CD14-positive monocyte (primary cell): ENCODE data around the gene TTLL10. TPM values are rescaled to one million over a fixed set of nuclear protein-coding genes. Genes with fewer than 3 reads are reported as not detected.

Experiments
- DNase-seq, 3 donors: peaks; one replicate each; pipeline ENCODE4 v3.0.0-alpha.2; 2011 to 2022
- H2AFZ ChIP-seq: 2 replicates; pipeline ENCODE4 v1.6.0; 2012; ENCODE audit warnings: mild to moderate bottlenecking, low read depth, low read length, inconsistent platforms; ENCODE audit not compliant: insufficient read depth, poor library complexity, severe bottlenecking
- H3K27ac ChIP-seq, 2 donors: 1 replicate in 1 of 2; 2 replicates in 1 of 2; pipeline ENCODE4 v1.5.1; 2012 to 2013; ENCODE audit warnings: low read length in 2 of 2, control low read depth in 1 of 2, inconsistent platforms in 1 of 2, low read depth in 1 of 2, mild to moderate bottlenecking in 1 of 2
- H3K27me3 ChIP-seq, 2 donors: one replicate each; pipeline versions ENCODE4 v1.6.0 to v1.6.1; 2011 to 2013; ENCODE audit warnings: low read length in 2 of 2; ENCODE audit not compliant: control insufficient read depth in 2 of 2, insufficient read depth in 2 of 2
- H3K36me3 ChIP-seq, 2 donors: replicated peaks in 1 of 2; 1 replicate in 1 of 2; 2 replicates in 1 of 2; pipeline versions ENCODE4 v1.5.1 to v1.6.1; 2012 to 2013; ENCODE audit warnings: low read length in 2 of 2, control low read depth in 1 of 2, inconsistent platforms in 1 of 2, mild to moderate bottlenecking in 1 of 2; ENCODE audit not compliant: insufficient read depth in 2 of 2, control insufficient read depth in 1 of 2
- H3K4me1 ChIP-seq, 2 donors: 1 replicate in 1 of 2; 2 replicates in 1 of 2; pipeline versions ENCODE4 v1.5.1 to v1.6.1; 2012 to 2013; ENCODE audit warnings: low read length in 2 of 2, control low read depth in 1 of 2, inconsistent platforms in 1 of 2, mild to moderate bottlenecking in 1 of 2, moderate library complexity in 1 of 2; ENCODE audit not compliant: insufficient read depth in 2 of 2, control insufficient read depth in 1 of 2
- H3K4me2 ChIP-seq: replicated peaks from 2 replicates; pipeline ENCODE3; 2012; ENCODE audit warnings: low read length, moderate library complexity, mild to moderate bottlenecking; ENCODE audit not compliant: poor library complexity, severe bottlenecking; ENCODE audit errors: extremely low read depth
- H3K4me3 ChIP-seq, 3 experiments: fragments of 200-600 bp in 1 of 3; sonication (generic) in 1 of 3; replicated peaks in 1 of 3; 1 replicate in 2 of 3; 2 replicates in 1 of 3; pipeline ENCODE4 v1.5.1; 2011 to 2013; ENCODE audit warnings: low read length in 3 of 3, mild to moderate bottlenecking in 3 of 3, control low read depth in 2 of 3, low read depth in 2 of 3, inconsistent platforms in 1 of 3, moderate library complexity in 1 of 3
- H3K79me2 ChIP-seq: 2 replicates; pipeline ENCODE4 v1.6.0; 2012; ENCODE audit warnings: mild to moderate bottlenecking, control low read depth, inconsistent platforms, low read length, moderate library complexity; ENCODE audit not compliant: insufficient read depth
- H3K9ac ChIP-seq: 2 replicates; pipeline ENCODE4 v1.6.0; 2017; ENCODE audit warnings: low read length, mild to moderate bottlenecking; ENCODE audit not compliant: insufficient read depth, poor library complexity, severe bottlenecking
- H3K9me3 ChIP-seq, 2 donors: replicated peaks in 1 of 2; 1 replicate in 1 of 2; 2 replicates in 1 of 2; pipeline versions ENCODE4 v1.5.1 to v1.6.1; 2012 to 2013; ENCODE audit warnings: low read length in 2 of 2, control low read depth in 1 of 2; ENCODE audit not compliant: control insufficient read depth in 1 of 2, insufficient read depth in 1 of 2
- H4K20me1 ChIP-seq: 2 replicates; pipeline ENCODE4 v1.6.0; 2012; ENCODE audit warnings: mild to moderate bottlenecking, low read length, control low read depth, moderate library complexity; ENCODE audit not compliant: insufficient read depth
- H3K27ac Mint-ChIP-seq, 7 donors: one replicate each; pipeline ENCODE4 v1.8.0; 2020; ENCODE audit warnings: mild to moderate bottlenecking in 7 of 7, mixed read lengths in 7 of 7, moderate library complexity in 6 of 7, inconsistent platforms in 2 of 7
- H3K27me3 Mint-ChIP-seq, 3 donors: one replicate each; pipeline ENCODE4 v1.8.0; 2021 to 2022; ENCODE audit warnings: low read depth in 3 of 3, mild to moderate bottlenecking in 3 of 3, mixed read lengths in 3 of 3, moderate library complexity in 3 of 3, inconsistent platforms in 1 of 3
- H3K36me3 Mint-ChIP-seq, 2 donors: one replicate each; pipeline ENCODE4 v1.8.0; 2020; ENCODE audit warnings: mixed read lengths in 2 of 2, inconsistent platforms in 1 of 2, mild to moderate bottlenecking in 1 of 2
- H3K4me1 Mint-ChIP-seq: one replicate; pipeline ENCODE4 v1.8.0; 2020; ENCODE audit warnings: mild to moderate bottlenecking, mixed read lengths
- H3K4me3 Mint-ChIP-seq, 2 donors: one replicate each; pipeline ENCODE4 v1.8.0; 2020; ENCODE audit warnings: mild to moderate bottlenecking in 2 of 2, mixed read lengths in 2 of 2, moderate library complexity in 1 of 2
- H3K9me3 Mint-ChIP-seq, 7 donors: one replicate each; pipeline ENCODE4 v1.8.0; 2020 to 2022; ENCODE audit warnings: mixed read lengths in 7 of 7, mild to moderate bottlenecking in 6 of 7, moderate library complexity in 6 of 7, inconsistent platforms in 2 of 7
- WGBS: methylation state at CpG from one replicate; pipeline ENCODE4 v1.1.5; 2013; ENCODE audit warnings: missing lambda C conversion rate; ENCODE audit not compliant: insufficient coverage; 5-methylcytosine and 5-hydroxymethylcytosine counted together
- intact Hi-C, 2 donors: fragments of 100-400 bp; cut with micrococcal nuclease; formaldehyde crosslinking; loops; one replicate each; pipeline versions ENCODE4 v1.15.0 to v1.15.1; 2023
- polyA plus RNA-seq, 3 donors: library from polyadenylated mRNA; depleted of rRNA in 1 of 3; unstranded in 2 of 3; stranded (reverse) in 1 of 3; fragments of 300-500 nt in 2 of 3; fragments of >200 nt in 1 of 3; fragmentation: Illumina TruSeq in 2 of 3; gene quantifications; 1 replicate in 2 of 3; 2 replicates in 1 of 3; pipeline ENCODE4 v1.2.3, GENCODE V29; 2012 to 2021
- TF ChIP-seq, protein P1 (sequence below): fragments of 200-600 bp; IDR thresholded peaks from one replicate; pipeline ENCODE4 v1.8.0; 2022; ENCODE audit warnings: antibody characterized with exemption, mild to moderate bottlenecking

The TTLL10 gene
- polyA plus RNA-seq, 3 donors, result 0.06 TPM; not detected in 2

DNA sequence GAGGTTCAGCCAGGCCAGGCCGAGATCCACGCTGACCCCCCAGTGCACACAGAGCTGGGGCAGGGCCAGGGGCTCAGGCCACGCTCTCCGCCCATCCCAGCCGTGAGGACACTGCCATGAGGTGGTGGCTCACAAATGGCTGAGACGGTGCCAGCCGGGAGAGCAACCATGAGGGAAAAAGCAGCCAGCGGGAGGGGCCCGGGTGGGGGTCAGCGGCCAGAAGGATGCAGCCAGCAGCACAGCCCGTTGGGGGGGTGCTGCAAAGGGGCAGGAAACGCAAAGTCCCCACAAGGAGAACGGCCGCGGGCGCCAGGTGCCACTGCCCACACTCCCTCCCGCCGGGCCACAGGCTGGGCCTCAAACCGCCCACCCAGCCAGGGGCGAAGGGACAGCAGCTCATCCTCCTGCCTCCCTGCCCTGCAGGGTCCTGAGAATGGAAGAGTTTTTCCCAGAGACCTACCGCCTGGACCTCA, 8.3 kb downstream of the TTLL10 start:
- H3K9ac ChIP-seq, result no peak overlapping the region
- H3K27ac ChIP-seq, result no peak overlapping the region
- H2AFZ ChIP-seq, result no peak overlapping the region
- Mint-ChIP-seq H3K4me1 (no peaks in the 10 kb centered on the region), H3K27me3 (peaks cover 1 to 17% (median 2%) of the 10 kb centered on the region in 3 donors), H3K27ac (no peak overlapping the region), H3K9me3 (peaks cover 0 to 2% (median 0%) of the 10 kb centered on the region in 7 donors), H3K4me3 (no peak overlapping the region), H3K36me3 (no peaks in the 10 kb centered on the region)
- H3K9me3 ChIP-seq, result no peaks in the 10 kb centered on the region
- no peaks in the 10 kb centered on the region for H4K20me1 ChIP-seq
- H3K4me2 ChIP-seq, result no peak overlapping the region
- WGBS, result 79% methylated on average over 19 of the region's 21 CpGs
- peaks cover 0 to 2% of the 10 kb centered on the region in 2 donors for H3K4me1 ChIP-seq
- no peaks in the 10 kb centered on the region for H3K27me3 ChIP-seq
- intact Hi-C loops, result no loop called here
- no peaks in the 10 kb centered on the region for H3K36me3 ChIP-seq
- no peak for DNase-seq
- TF ChIP-seq, protein P1, sequence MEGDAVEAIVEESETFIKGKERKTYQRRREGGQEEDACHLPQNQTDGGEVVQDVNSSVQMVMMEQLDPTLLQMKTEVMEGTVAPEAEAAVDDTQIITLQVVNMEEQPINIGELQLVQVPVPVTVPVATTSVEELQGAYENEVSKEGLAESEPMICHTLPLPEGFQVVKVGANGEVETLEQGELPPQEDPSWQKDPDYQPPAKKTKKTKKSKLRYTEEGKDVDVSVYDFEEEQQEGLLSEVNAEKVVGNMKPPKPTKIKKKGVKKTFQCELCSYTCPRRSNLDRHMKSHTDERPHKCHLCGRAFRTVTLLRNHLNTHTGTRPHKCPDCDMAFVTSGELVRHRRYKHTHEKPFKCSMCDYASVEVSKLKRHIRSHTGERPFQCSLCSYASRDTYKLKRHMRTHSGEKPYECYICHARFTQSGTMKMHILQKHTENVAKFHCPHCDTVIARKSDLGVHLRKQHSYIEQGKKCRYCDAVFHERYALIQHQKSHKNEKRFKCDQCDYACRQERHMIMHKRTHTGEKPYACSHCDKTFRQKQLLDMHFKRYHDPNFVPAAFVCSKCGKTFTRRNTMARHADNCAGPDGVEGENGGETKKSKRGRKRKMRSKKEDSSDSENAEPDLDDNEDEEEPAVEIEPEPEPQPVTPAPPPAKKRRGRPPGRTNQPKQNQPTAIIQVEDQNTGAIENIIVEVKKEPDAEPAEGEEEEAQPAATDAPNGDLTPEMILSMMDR, result no peak
- H3K79me2 ChIP-seq, result no peaks in the 10 kb centered on the region
- no peak overlapping the region for H3K4me3 ChIP-seq

DNA sequence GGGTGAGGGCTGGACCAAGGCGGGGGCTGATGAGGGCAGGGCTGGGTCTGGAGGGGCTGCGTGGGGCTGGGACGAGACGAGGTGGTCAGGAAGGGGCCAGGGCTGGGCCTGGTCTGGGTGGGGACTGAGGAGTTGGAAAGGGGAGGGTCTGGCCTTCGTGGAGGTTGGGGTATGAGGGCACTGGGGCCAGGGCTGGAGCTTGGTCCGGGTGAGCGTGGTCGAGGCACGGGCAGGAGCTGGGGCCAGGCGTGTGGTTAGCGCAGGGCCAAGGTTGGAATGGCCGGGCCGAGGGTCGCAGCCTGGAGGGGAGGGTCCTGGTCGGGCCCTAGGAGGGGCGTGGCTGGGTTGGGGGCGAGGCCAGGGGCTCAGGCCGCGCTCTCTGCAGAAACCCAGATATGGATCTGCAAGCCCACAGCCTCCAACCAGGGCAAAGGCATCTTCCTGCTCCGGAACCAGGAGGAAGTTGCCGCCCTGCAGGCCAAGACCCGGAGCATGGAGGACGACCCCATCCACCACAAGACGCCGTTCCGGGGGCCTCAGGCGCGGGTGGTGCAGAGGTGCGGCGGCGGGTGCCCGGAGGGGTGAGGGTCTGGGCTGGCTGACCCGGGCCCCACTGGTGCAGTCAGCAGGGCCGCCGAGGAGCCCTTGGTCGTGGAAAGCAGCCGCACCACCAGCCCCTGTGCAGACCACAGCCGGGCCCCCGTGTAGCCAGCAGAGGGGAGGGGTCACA, 9.0 kb downstream of the TTLL10 start:
- Histone ChIP-seq H3K27me3 (no peaks in the 10 kb centered on the region), H3K4me2 (no peak overlapping the region), H3K36me3 (no peaks in the 10 kb centered on the region), H3K9ac (no peak overlapping the region), H3K4me3 (no peak overlapping the region), H4K20me1 (no peaks in the 10 kb centered on the region), H3K4me1 (peaks cover 0 to 2% of the 10 kb centered on the region in 2 donors), H2AFZ (peak overlapping the region; percentile 46), H3K9me3 (no peaks in the 10 kb centered on the region), H3K79me2 (no peaks in the 10 kb centered on the region), H3K27ac (no peak overlapping the region)
- DNase-seq, result no peak
- Mint-ChIP-seq H3K27ac (no peak overlapping the region), H3K4me3 (no peak overlapping the region), H3K9me3 (peaks cover 0 to 2% (median 0%) of the 10 kb centered on the region in 7 donors), H3K4me1 (no peaks in the 10 kb centered on the region), H3K27me3 (peaks cover 2 to 15% (median 3%) of the 10 kb centered on the region in 3 donors), H3K36me3 (no peaks in the 10 kb centered on the region)
- intact Hi-C loops, result no loop called here
- WGBS, result 26% methylated on average over 38 of the region's 39 CpGs
- TF ChIP-seq, protein P1, result no peak
